ENCODE data around the gene TUBGCP3. TPM values are rescaled to one million over a fixed set of nuclear protein-coding genes. Genes with fewer than 3 reads are reported as not detected.

TUBGCP3 gene
- total and polyA plus RNA-seq, 2 experiments from 2014 or later: 12.8 to 40.2 TPM

GRCh38 chr13:112496166-112496565, 91.8 kb downstream of the TUBGCP3 start (continued):
- TF ChIP-seq, protein P1, sequence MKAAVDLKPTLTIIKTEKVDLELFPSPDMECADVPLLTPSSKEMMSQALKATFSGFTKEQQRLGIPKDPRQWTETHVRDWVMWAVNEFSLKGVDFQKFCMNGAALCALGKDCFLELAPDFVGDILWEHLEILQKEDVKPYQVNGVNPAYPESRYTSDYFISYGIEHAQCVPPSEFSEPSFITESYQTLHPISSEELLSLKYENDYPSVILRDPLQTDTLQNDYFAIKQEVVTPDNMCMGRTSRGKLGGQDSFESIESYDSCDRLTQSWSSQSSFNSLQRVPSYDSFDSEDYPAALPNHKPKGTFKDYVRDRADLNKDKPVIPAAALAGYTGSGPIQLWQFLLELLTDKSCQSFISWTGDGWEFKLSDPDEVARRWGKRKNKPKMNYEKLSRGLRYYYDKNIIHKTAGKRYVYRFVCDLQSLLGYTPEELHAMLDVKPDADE (IDR thresholded peaks at IDR 0.05): no peak
- TF ChIP-seq ZNF114 (CRISPR knock-in tag; IDR thresholded peaks at IDR 0.05): no peak

DNA sequence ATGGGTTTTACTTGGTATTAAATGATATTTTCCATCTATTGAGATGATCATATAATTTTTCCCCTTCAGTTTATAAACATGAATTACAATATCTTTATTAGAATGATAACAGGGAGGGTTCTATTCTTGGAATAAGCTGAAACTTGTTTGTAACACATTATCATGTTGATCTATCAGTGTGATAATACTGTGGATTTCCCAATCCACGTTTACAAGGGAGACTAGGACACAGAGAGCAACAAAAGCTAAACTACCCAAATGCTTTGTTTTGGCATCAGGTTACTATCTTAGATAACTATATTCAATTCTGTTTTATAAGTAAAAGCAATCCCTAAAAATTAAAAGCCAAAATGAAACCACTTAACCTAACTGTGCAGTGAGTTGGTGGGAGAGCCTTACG, 92.5 kb downstream of the TUBGCP3 start:
- peaks cover 16% of the 10 kb centered on the region; the same call in 1 of the 2 replicates for H3K36me3 ChIP-seq (ENCODE audit: insufficient read depth)
- Mint-ChIP-seq H3K4me3 (no peak overlapping the region), H3K36me3 (ENCODE audit: low read depth) (peaks cover 10% of the 10 kb centered on the region; the same call in 1 of the 3 replicates), H3K4me1 (no peaks in the 10 kb centered on the region), H3K27ac (no peak overlapping the region), H3K9me3 (no peaks in the 10 kb centered on the region), H3K27me3 (ENCODE audit: insufficient read depth, low read depth, poor library complexity) (peaks cover 2% of the 10 kb centered on the region)
- TF ChIP-seq ZNF462 (CRISPR knock-in tag; IDR thresholded peaks at IDR 0.05) (no peak), STAT1 (IDR thresholded peaks at IDR 0.05; ENCODE audit: unreplicated experiment) (no peak), POLR2AphosphoS5 (IDR thresholded peaks at IDR 0.05; ENCODE audit: low read depth) (no peak), EZH2phosphoT487 (IDR thresholded peaks at IDR 0.05; ENCODE audit: unreplicated experiment) (no peak), ZNF114 (CRISPR knock-in tag; IDR thresholded peaks at IDR 0.05) (no peak), NANOG (IDR thresholded peaks at IDR 0.05; ENCODE audit: borderline replicate concordance) (no peak)
- no peaks in the 10 kb centered on the region for H3F3A ChIP-seq (replicated peaks; ENCODE audit: low read depth)
- no peak for ATAC-seq
- H2AFZ ChIP-seq: no peak overlapping the region
- no peaks in the 10 kb centered on the region for H3K4me1 ChIP-seq (ENCODE audit: insufficient read depth)
- H3K27ac ChIP-seq (ENCODE audit: low read depth): no peak overlapping the region
- H3K9me2 ChIP-seq (ENCODE audit: insufficient read depth): no peaks in the 10 kb centered on the region
- no peaks in the 10 kb centered on the region for H4K20me1 ChIP-seq (replicated peaks; ENCODE audit: insufficient read depth)
- no peaks in the 10 kb centered on the region for H3K79me2 ChIP-seq (replicated peaks; ENCODE audit: insufficient read depth)
- no peak overlapping the region for H3K4me3 ChIP-seq
- DNase-seq (ENCODE audit: low spot score): no peak
- no peak overlapping the region for H3K4me2 ChIP-seq
- no peaks in the 10 kb centered on the region for H3K27me3 ChIP-seq (ENCODE audit: insufficient read depth)
